ENCODE data around the gene NT5C3B.
A peak's percentile ranks its signal among the peaks of the same experiment; 100 is the strongest.
"Not testable (repeated sequence)": the region's sequence is repeated elsewhere in the genome, so short reads cannot be mapped to it uniquely, and the experiment has no call there.

NT5C3B gene

GRCh38 chr17:41837761-41838538, 1.9 kb upstream of the NT5C3B start, which contains the start of gene KLHL10:
Gene KLHL10, plus strand, starts transcription at chr17:41837825. Its CDS starts 108 bp downstream, at chr17:41837933.
- DNase-seq, result no peak

- no peak for DNase-seq
Observed at GRCh38 chr17:41836550-41837196, 641 bp upstream of the NT5C3B start.

GRCh38 chr17:41835214-41835799, 725 bp downstream of the NT5C3B start:
- DNase-seq, result no peak

- not testable (repeated sequence) for DNase-seq
Observed at GRCh38 chr17:41829961-41830360, 6.1 kb downstream of the NT5C3B start.

GRCh38 chr17:41825175-41825845, 10.7 kb downstream of the NT5C3B start:
- no peak for DNase-seq

GRCh38 chr17:41824086-41824485, 11.9 kb downstream of the NT5C3B start:
- no peak for DNase-seq

GRCh38 chr17:41823580-41823979, 12.5 kb downstream of the NT5C3B start:
- DNase-seq, result no peak

- no peak for DNase-seq
Observed at GRCh38 chr17:41823141-41823524, 12.9 kb downstream of the NT5C3B start.

- DNase-seq, result no peak
Observed at GRCh38 chr17:41822216-41823140, 13.6 kb downstream of the NT5C3B start.

- DNase-seq, result no peak
Observed at GRCh38 chr17:41821776-41822175, 14.3 kb downstream of the NT5C3B start.

- DNase-seq, result no peak
Observed at GRCh38 chr17:41818024-41818423, 18.0 kb downstream of the NT5C3B start.

GRCh38 chr17:41816637-41817320, 19.3 kb downstream of the NT5C3B start:
- DNase-seq, result no peak

- DNase-seq, result no peak
Observed at GRCh38 chr17:41814195-41814594, 21.8 kb downstream of the NT5C3B start.

- DNase-seq, result no peak
Observed at GRCh38 chr17:41813699-41814124, 22.3 kb downstream of the NT5C3B start.

- no peak for DNase-seq
Observed at GRCh38 chr17:41813152-41813680, 22.8 kb downstream of the NT5C3B start.

GRCh38 chr17:41812381-41813151, 23.5 kb downstream of the NT5C3B start, which contains the start of gene FKBP10:
Gene FKBP10, plus strand, starts transcription at chr17:41813004. Its CDS starts 31 bp downstream, at chr17:41813035.
- DNase-seq, result peak; percentile 36

- DNase-seq, result peak; percentile 71
Observed at GRCh38 chr17:41811549-41812380, 24.3 kb downstream of the NT5C3B start, which contains the start of gene P3H4. Gene P3H4, minus strand, starts transcription at chr17:41811949. Its CDS starts 34 bp downstream, at chr17:41811915.

- no peak for DNase-seq
Observed at GRCh38 chr17:41810659-41811548, 25.1 kb downstream of the NT5C3B start.

Measured in activated CD4-positive, alpha-beta T cell treated with anti-CD3 and anti-CD28 coated beads, Interleukin-2, amount 50 U/mL, for 1 hour (primary cell).